ENCODE data around the gene CLDND1. TPM values are rescaled to one million over a fixed set of nuclear protein-coding genes. Genes with fewer than 3 reads are reported as not detected.

The CLDND1 gene
- total RNA-seq, 4 donors from 2014 or later, result 80.0 to 192 (median 109) TPM

DNA sequence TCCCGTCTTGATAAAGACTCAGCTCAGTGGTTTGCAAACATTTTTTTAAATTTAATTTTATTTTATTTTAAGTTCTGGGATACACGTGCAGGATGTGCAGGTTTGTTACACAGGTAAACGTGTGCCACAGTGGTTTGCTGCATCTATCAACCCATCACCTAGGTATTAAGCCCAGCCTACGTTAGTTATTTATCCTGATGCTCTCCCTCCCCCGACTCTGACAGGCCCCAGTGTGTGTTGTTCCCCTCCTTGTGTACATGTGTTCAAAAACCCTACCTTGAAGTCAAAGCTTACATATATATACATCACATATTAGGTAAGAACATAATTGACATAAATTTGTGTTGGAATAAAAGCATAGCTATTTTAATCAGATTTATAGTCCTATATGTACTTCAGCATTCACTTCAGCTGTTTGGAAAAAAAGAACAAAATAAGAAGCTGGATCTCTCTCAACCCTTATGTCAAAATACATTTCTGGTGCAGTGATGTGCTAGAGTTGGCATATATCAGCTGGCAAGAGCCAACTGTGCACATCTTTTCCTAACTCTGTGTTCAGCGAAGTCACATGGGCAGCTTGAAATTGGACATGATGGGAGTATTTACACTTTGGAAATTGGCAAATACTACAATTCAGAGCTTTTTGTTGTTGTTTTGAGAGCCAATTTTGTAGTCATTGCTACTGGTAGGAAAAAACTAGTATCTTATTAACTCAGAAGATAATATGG lies 35.6 kb upstream of the CLDND1 start:
- no peak for TF ChIP-seq CTCF (IDR thresholded peaks at IDR 0.05)
- TF ChIP-seq POLR2A (IDR thresholded peaks at IDR 0.05), result no peak
- WGBS, 2 donors, result 67 to 70% methylated on average over 6 of the region's 6 CpGs
- intact Hi-C loops (cut with DNase I), result no loop called here
- Histone ChIP-seq H3K9me3 (no peaks in the 10 kb centered on the region), H3K4me1 (peaks cover 0 to 7% (median 0%) of the 10 kb centered on the region in 3 donors), H3K27me3 (no peaks in the 10 kb centered on the region), H3K27ac (peak overlapping the region in 3 of 4 donors; percentile 18 to 53 (median 29)), H3K4me3 (no peak overlapping the region), H3K36me3 (no peaks in the 10 kb centered on the region)
- DNase-seq, result no peak

DNA sequence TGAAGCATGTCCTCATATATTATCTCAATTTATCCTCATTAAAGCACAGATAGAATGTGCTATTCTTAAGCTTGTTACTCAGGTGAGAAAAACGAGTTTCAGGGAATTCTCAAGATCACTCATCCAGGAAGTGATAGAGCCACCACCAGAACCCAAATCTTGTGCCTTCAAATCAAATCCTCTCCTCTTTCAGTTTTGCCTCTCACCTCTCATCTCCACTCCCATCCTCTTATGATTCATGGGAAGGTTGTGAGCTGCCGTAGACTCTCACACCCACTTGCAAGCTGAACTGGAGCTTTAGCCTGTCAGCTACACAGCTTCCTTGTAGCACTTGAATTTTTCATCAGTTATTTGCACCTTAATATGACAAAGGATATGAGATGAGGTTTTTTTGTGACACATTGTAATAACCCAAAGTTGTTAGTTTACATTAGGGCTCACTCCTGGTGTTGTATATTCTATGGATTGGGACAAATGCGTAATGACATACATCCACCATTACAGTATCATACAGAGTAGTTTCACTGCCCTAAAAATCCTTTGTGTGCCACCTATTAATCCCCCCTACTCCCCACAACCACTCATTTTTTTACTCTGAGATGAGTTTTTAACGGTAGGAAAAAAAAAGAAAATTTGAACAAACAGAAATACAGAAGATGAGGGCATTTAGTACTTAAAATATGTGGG lies 34.8 kb upstream of the CLDND1 start:
- DNase-seq, result no peak
- intact Hi-C loops (cut with DNase I), result no loop called here
- Histone ChIP-seq H3K27me3 (no peaks in the 10 kb centered on the region), H3K4me3 (no peak overlapping the region), H3K27ac (peak overlapping the region in 3 of 4 donors; percentile 18 to 53 (median 43)), H3K4me1 (peaks cover 0 to 7% (median 0%) of the 10 kb centered on the region in 3 donors), H3K9me3 (no peaks in the 10 kb centered on the region), H3K36me3 (no peaks in the 10 kb centered on the region)
- TF ChIP-seq CTCF (IDR thresholded peaks at IDR 0.05) (no peak), POLR2A (IDR thresholded peaks at IDR 0.05) (peak in 1 of 4 donors; percentile 15)
- 53 to 62% methylated on average over 4 of the region's 4 CpGs for WGBS, 2 donors

DNA sequence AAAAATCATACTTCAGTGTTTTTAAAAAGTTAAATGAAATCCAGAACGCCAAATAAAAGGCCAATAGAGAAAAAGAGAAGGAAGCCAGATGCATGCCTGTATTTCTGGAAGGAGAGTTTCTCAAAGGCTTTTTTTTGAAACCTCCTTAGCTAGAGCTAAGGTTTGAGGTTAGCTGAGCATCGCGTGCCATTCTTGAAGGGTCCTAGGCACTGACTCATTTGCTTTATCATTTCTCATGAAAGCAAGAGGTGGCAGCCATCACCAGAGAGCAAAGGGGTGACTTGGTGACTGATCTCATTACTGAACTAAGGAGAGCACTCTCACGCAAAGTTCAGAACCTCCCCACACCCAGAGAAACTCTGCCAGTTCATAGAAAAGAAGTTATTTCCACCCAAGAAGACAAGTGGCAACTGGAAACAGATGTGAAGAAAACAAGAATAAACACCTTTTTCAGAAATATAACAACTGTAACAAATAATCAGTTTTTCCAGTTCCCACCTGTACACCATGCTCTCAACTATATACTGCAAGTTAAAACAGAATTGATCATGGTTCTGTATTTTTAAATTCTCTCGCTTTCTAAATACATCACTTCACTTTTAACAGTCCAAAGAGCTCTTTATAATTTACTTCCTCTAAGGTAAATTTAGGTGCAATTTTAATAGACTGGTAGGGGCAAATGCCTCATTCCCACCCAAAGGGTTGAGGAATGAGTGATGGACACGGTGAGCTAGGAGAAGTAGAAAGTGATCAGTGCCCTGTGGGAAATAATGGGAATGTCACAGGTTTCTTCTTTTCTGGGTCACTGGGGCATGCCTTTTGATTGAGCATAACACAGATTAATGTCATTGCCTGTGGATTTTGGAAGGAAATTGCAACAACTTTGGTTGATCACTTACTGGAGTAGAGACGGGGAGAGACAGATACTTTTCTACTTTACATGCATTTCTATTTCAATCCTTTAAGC lies 33.7 kb upstream of the CLDND1 start:
- WGBS, 2 donors, result 62 to 67% methylated on average over 7 of the region's 7 CpGs
- DNase-seq, result no peak
- no peaks in the 10 kb centered on the region for H3K27me3 ChIP-seq
- H3K4me1 ChIP-seq, result peaks cover 0 to 7% (median 0%) of the 10 kb centered on the region in 3 donors
- H3K27ac ChIP-seq, result peak overlapping the region; percentile 18 to 51 (median 33)
- no peak overlapping the region for H3K4me3 ChIP-seq
- no peaks in the 10 kb centered on the region for H3K9me3 ChIP-seq
- no peaks in the 10 kb centered on the region for H3K36me3 ChIP-seq
- TF ChIP-seq CTCF (IDR thresholded peaks at IDR 0.05) (no peak), POLR2A (IDR thresholded peaks at IDR 0.05) (no peak)
- intact Hi-C loops (cut with DNase I), result no loop called here

GRCh38 chr3:98555025-98555379 lies 32.3 kb upstream of the CLDND1 start:
- intact Hi-C loops (cut with DNase I), result no loop called here
- no peak for DNase-seq

More at GRCh38 chr3:98555025-98555379, 32.3 kb upstream of the CLDND1 start:
- Histone ChIP-seq H3K9me3 (no peaks in the 10 kb centered on the region), H3K4me3 (no peak overlapping the region), H3K27me3 (no peaks in the 10 kb centered on the region), H3K36me3 (no peaks in the 10 kb centered on the region), H3K4me1 (peaks cover 0 to 7% (median 0%) of the 10 kb centered on the region in 3 donors), H3K27ac (peak overlapping the region in 2 of 4 donors; percentile 23 to 43)
- TF ChIP-seq CTCF (IDR thresholded peaks at IDR 0.05) (no peak), POLR2A (IDR thresholded peaks at IDR 0.05) (no peak)
- WGBS, 2 donors, result 33 to 40% methylated on average over 4 of the region's 4 CpGs

Data from esophagus squamous epithelium (tissue), 5 donors.